Measurements from ENCODE around the gene REEP2.

The REEP2 gene

GRCh38 chr5:138466125-138466899 lies 27.5 kb downstream of the REEP2 start:
- Histone ChIP-seq H3K36me3 (ENCODE audit: low read depth) (peaks cover 26% of the 10 kb centered on the region), H3K9me3 (ENCODE audit: severe bottlenecking) (no peaks in the 10 kb centered on the region), H3K4me3 (ENCODE audit: severe bottlenecking) (peak overlapping the region; percentile 86), H3K27ac (ENCODE audit: poor library complexity, severe bottlenecking) (no peak overlapping the region), H3K4me1 (ENCODE audit: insufficient read depth, poor library complexity, severe bottlenecking) (peaks cover 7% of the 10 kb centered on the region), H3K27me3 (ENCODE audit: insufficient read depth, poor library complexity, severe bottlenecking) (no peaks in the 10 kb centered on the region)
- no peak for TF ChIP-seq CTCF (IDR thresholded peaks at IDR 0.05; ENCODE audit: poor library complexity, severe bottlenecking)
- ATAC-seq (ENCODE audit: low read depth) (no peak), DNase-seq (ENCODE audit: low spot score) (no peak)

GRCh38 chr5:138466900-138467710 lies 28.2 kb downstream of the REEP2 start:
- peak overlapping the region; percentile 86 for H3K4me3 ChIP-seq (ENCODE audit: severe bottlenecking)

GRCh38 chr5:138467711-138468132 lies 28.9 kb downstream of the REEP2 start:
- peaks cover 7% of the 10 kb centered on the region for H3K4me1 ChIP-seq (ENCODE audit: insufficient read depth, poor library complexity, severe bottlenecking)
- peaks cover 26% of the 10 kb centered on the region for H3K36me3 ChIP-seq (ENCODE audit: low read depth)
- H3K27ac ChIP-seq (ENCODE audit: poor library complexity, severe bottlenecking), result no peak overlapping the region
- no peak for TF ChIP-seq CTCF (IDR thresholded peaks at IDR 0.05; ENCODE audit: poor library complexity, severe bottlenecking)
- peak; percentile 72 for DNase-seq (ENCODE audit: low spot score)
- H3K27me3 ChIP-seq (ENCODE audit: insufficient read depth, poor library complexity, severe bottlenecking), result no peaks in the 10 kb centered on the region
- no peak overlapping the region for H3K4me3 ChIP-seq (ENCODE audit: severe bottlenecking)
- no peak for ATAC-seq (ENCODE audit: low read depth)
- H3K9me3 ChIP-seq (ENCODE audit: severe bottlenecking), result no peaks in the 10 kb centered on the region

More at GRCh38 chr5:138466900-138467710, 28.2 kb downstream of the REEP2 start:
- ATAC-seq (ENCODE audit: low read depth) (no peak), DNase-seq (ENCODE audit: low spot score) (peak; percentile 77)
- TF ChIP-seq CTCF (IDR thresholded peaks at IDR 0.05; ENCODE audit: poor library complexity, severe bottlenecking), result no peak
- Histone ChIP-seq H3K4me1 (ENCODE audit: insufficient read depth, poor library complexity, severe bottlenecking) (peaks cover 7% of the 10 kb centered on the region), H3K27ac (ENCODE audit: poor library complexity, severe bottlenecking) (no peak overlapping the region), H3K9me3 (ENCODE audit: severe bottlenecking) (no peaks in the 10 kb centered on the region), H3K27me3 (ENCODE audit: insufficient read depth, poor library complexity, severe bottlenecking) (no peaks in the 10 kb centered on the region), H3K36me3 (ENCODE audit: low read depth) (peaks cover 26% of the 10 kb centered on the region)

- H3K9me3 ChIP-seq (ENCODE audit: severe bottlenecking), result no peaks in the 10 kb centered on the region
- TF ChIP-seq CTCF (IDR thresholded peaks at IDR 0.05; ENCODE audit: poor library complexity, severe bottlenecking), result no peak
- H3K27ac ChIP-seq (ENCODE audit: poor library complexity, severe bottlenecking), result no peak overlapping the region
- H3K4me3 ChIP-seq (ENCODE audit: severe bottlenecking), result no peak overlapping the region
- ATAC-seq (ENCODE audit: low read depth), result no peak
- no peak for DNase-seq (ENCODE audit: low spot score)
- no peaks in the 10 kb centered on the region for H3K27me3 ChIP-seq (ENCODE audit: insufficient read depth, poor library complexity, severe bottlenecking)
- peaks cover 7% of the 10 kb centered on the region for H3K4me1 ChIP-seq (ENCODE audit: insufficient read depth, poor library complexity, severe bottlenecking)
- H3K36me3 ChIP-seq (ENCODE audit: low read depth), result peaks cover 26% of the 10 kb centered on the region
Measured at GRCh38 chr5:138468133-138468965, 29.5 kb downstream of the REEP2 start.
